Measurements from ENCODE around the gene OFD1.

The OFD1 gene

DNA sequence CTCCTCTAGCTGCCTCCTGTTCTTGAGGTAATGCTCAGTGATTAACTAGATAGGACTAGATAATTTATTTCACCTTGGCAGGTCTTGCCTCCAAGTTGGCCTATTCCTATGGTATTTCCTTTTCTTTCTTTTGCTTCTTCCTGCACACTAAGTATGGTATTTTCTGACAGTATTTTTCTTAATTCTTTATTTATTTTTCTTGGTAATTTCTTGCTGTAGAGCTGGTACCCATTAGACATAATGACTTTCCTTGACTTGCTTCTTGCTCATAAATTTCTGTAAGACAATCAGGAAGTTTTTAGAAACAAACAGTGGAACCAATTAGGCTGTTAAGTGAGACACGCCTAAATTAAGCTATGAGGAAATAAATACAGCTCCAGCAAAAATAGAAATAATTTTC lies 36.1 kb upstream of the OFD1 start:
- no peak overlapping the region for H2AFZ ChIP-seq (ENCODE audit: low read depth, low read length)
- peak overlapping the region; percentile 20; the same call in 1 of the 2 replicates for H3K9ac ChIP-seq (ENCODE audit: low read length)
- H3K27me3 ChIP-seq (ENCODE audit: low read depth, low read length): no peaks in the 10 kb centered on the region
- peak overlapping the region; percentile 26 for H3K4me3 ChIP-seq (ENCODE audit: low read length)
- H3K36me3 ChIP-seq (replicated peaks; ENCODE audit: low read depth, low read length): no peaks in the 10 kb centered on the region
- H3K4me1 ChIP-seq (ENCODE audit: low read length): peaks cover 45% of the 10 kb centered on the region
- peak overlapping the region; percentile 55 for H3K4me2 ChIP-seq (ENCODE audit: low read length)
- H3K9me3 ChIP-seq (ENCODE audit: insufficient read depth, low read length): no peaks in the 10 kb centered on the region
- H4K20me1 ChIP-seq (ENCODE audit: insufficient read depth, low read length): peaks cover 64% of the 10 kb centered on the region
- H3K79me2 ChIP-seq (ENCODE audit: low read length): peaks cover 97% of the 10 kb centered on the region
- H3K27ac ChIP-seq (ENCODE audit: low read length): peak overlapping the region; percentile 93
- TF ChIP-seq EZH2phosphoT487 (IDR thresholded peaks at IDR 0.05; ENCODE audit: low read depth): no peak
- TF ChIP-seq, protein P1, sequence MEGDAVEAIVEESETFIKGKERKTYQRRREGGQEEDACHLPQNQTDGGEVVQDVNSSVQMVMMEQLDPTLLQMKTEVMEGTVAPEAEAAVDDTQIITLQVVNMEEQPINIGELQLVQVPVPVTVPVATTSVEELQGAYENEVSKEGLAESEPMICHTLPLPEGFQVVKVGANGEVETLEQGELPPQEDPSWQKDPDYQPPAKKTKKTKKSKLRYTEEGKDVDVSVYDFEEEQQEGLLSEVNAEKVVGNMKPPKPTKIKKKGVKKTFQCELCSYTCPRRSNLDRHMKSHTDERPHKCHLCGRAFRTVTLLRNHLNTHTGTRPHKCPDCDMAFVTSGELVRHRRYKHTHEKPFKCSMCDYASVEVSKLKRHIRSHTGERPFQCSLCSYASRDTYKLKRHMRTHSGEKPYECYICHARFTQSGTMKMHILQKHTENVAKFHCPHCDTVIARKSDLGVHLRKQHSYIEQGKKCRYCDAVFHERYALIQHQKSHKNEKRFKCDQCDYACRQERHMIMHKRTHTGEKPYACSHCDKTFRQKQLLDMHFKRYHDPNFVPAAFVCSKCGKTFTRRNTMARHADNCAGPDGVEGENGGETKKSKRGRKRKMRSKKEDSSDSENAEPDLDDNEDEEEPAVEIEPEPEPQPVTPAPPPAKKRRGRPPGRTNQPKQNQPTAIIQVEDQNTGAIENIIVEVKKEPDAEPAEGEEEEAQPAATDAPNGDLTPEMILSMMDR (IDR thresholded peaks at IDR 0.05; ENCODE audit: low read depth, low read length): no peak

DNA sequence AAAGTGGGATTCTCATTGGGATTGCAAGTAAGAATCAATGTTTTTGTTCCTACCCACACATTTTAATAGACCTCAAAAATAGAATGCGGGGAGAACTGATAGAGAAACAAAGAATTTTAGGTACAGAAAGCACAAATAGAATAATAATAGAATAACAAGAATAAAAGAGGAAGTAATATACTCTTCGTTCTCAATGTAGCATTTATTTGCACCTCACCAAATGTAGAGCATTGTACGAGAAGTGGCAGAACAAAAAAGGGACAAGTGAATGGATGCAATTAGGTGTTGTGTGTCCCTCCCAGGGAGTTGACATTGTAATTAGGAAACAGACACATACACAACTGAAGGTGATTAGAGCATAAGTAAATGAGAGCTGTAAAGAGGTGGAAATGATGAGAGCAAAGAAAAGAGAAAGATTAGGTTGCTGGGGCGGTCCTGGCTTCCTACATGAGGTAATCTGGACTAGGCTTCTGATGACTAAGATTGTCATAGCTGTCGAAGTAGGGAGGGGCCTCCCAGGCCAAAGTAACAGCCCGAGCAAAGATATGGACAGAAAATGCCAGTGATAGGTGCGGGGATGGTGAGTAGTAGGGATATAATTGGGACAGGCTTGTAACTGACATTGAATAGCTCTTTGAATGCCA lies 35.2 kb upstream of the OFD1 start:
- peaks cover 42% of the 10 kb centered on the region for H3K4me1 ChIP-seq (ENCODE audit: low read length)
- no peak overlapping the region for H2AFZ ChIP-seq (ENCODE audit: low read depth, low read length)
- peak overlapping the region; percentile 93 for H3K27ac ChIP-seq (ENCODE audit: low read length)
- peak overlapping the region; percentile 20; the same call in 1 of the 2 replicates for H3K9ac ChIP-seq (ENCODE audit: low read length)
- TF ChIP-seq, protein P1 (IDR thresholded peaks at IDR 0.05; ENCODE audit: low read depth, low read length): no peak
- TF ChIP-seq EZH2phosphoT487 (IDR thresholded peaks at IDR 0.05; ENCODE audit: low read depth): no peak
- H3K27me3 ChIP-seq (ENCODE audit: low read depth, low read length): no peaks in the 10 kb centered on the region
- H3K4me3 ChIP-seq (ENCODE audit: low read length): peak overlapping the region; percentile 26
- H3K4me2 ChIP-seq (ENCODE audit: low read length): peak overlapping the region; percentile 55
- H3K36me3 ChIP-seq (replicated peaks; ENCODE audit: low read depth, low read length): no peaks in the 10 kb centered on the region
- peaks cover 97% of the 10 kb centered on the region for H3K79me2 ChIP-seq (ENCODE audit: low read length)
- peaks cover 63% of the 10 kb centered on the region for H4K20me1 ChIP-seq (ENCODE audit: insufficient read depth, low read length)
- H3K9me3 ChIP-seq (ENCODE audit: insufficient read depth, low read length): no peaks in the 10 kb centered on the region

DNA sequence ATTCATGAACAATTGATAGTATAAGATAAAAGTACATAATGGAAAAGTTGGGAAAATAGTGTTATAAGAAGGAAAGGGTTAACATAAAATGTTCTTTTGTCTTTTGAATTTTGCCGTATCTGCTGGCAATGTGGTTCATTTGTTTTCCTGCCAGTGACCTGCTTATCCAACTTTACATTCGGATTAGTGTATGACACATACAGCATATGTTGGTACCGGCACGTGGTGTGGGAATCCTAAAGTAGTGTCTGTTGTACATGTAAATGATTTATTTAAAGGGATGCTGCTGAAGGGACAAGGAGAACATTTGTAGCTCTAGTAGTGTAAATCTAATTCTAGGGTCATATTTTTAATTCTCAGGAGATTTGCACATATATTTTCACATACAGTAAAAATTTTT lies 34.2 kb upstream of the OFD1 start:
- H3K27me3 ChIP-seq (ENCODE audit: low read depth, low read length): no peaks in the 10 kb centered on the region
- H3K79me2 ChIP-seq (ENCODE audit: low read length): peaks cover 95% of the 10 kb centered on the region
- H3K4me2 ChIP-seq (ENCODE audit: low read length): no peak overlapping the region
- peaks cover 42% of the 10 kb centered on the region for H3K4me1 ChIP-seq (ENCODE audit: low read length)
- peaks cover 55% of the 10 kb centered on the region for H4K20me1 ChIP-seq (ENCODE audit: insufficient read depth, low read length)
- H3K4me3 ChIP-seq (ENCODE audit: low read length): no peak overlapping the region
- H3K9ac ChIP-seq (ENCODE audit: low read length): no peak overlapping the region
- no peaks in the 10 kb centered on the region for H3K9me3 ChIP-seq (ENCODE audit: insufficient read depth, low read length)
- no peaks in the 10 kb centered on the region for H3K36me3 ChIP-seq (replicated peaks; ENCODE audit: low read depth, low read length)
- TF ChIP-seq EZH2phosphoT487 (IDR thresholded peaks at IDR 0.05; ENCODE audit: low read depth): no peak
- TF ChIP-seq, protein P1 (IDR thresholded peaks at IDR 0.05; ENCODE audit: low read depth, low read length): no peak
- no peak overlapping the region for H3K27ac ChIP-seq (ENCODE audit: low read length)
- H2AFZ ChIP-seq (ENCODE audit: low read depth, low read length): no peak overlapping the region

DNA sequence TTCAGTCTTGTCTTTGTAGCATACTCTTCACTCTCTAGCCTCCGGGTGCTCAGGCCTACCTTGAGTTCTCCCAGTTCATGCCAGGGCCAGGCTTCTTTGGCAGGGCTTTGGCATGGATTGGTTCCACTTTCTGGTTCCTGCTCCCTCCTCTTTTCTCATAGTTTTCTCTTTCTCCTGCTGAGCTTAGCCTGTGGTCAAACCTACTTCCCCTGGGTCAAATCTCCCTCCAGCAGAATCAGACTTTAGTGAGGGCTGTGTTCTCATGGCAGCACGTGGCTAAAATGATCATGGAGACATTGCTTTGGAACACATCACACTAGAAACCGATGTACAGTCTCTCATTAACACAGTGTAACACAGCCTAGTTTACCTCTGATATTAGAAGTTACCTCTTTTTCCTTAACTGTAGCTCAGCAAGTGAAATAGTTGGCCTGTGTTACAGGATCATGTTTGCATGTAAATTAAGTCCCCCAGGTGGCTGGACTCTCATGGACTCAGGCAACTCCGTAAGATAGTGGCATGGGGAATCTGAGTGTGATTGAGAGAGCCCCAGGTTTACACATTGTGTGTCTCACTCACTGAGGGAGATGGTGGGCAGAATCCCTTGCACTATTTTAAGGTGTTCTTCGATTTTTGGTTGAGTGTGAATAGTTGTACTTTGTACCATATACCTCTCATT lies 32.3 kb upstream of the OFD1 start:
- no peaks in the 10 kb centered on the region for H3K27me3 ChIP-seq (ENCODE audit: low read depth, low read length)
- no peak overlapping the region for H3K27ac ChIP-seq (ENCODE audit: low read length)
- no peaks in the 10 kb centered on the region for H3K36me3 ChIP-seq (replicated peaks; ENCODE audit: low read depth, low read length)
- no peaks in the 10 kb centered on the region for H3K9me3 ChIP-seq (ENCODE audit: insufficient read depth, low read length)
- H4K20me1 ChIP-seq (ENCODE audit: insufficient read depth, low read length): peaks cover 53% of the 10 kb centered on the region
- H3K4me2 ChIP-seq (ENCODE audit: low read length): no peak overlapping the region
- H2AFZ ChIP-seq (ENCODE audit: low read depth, low read length): no peak overlapping the region
- no peak overlapping the region for H3K9ac ChIP-seq (ENCODE audit: low read length)
- no peak for TF ChIP-seq EZH2phosphoT487 (IDR thresholded peaks at IDR 0.05; ENCODE audit: low read depth)
- TF ChIP-seq, protein P1 (IDR thresholded peaks at IDR 0.05; ENCODE audit: low read depth, low read length): no peak
- H3K4me3 ChIP-seq (ENCODE audit: low read length): no peak overlapping the region
- peaks cover 31% of the 10 kb centered on the region for H3K4me1 ChIP-seq (ENCODE audit: low read length)
- peaks cover 91% of the 10 kb centered on the region for H3K79me2 ChIP-seq (ENCODE audit: low read length)
